SJSA1 (cell line): ENCODE measurements around the gene IRAK1. TPM values are rescaled to one million over a fixed set of nuclear protein-coding genes. Genes with fewer than 3 reads are reported as not detected.

ENCODE experiments used
- DNase-seq, 2 experiments: peaks; one replicate each; pipeline ENCODE4 v3.0.0-alpha.2; 2015 to 2020; ENCODE audit warnings: low spot score in 2 of 2, low read depth in 1 of 2
- H3K27ac ChIP-seq: fragments of 250-450 bp; sonication (Bioruptor Pico); 2 replicates; pipeline ENCODE4 v1.5.1; 2020; ENCODE audit warnings: mild to moderate bottlenecking, moderate library complexity
- H3K27me3 ChIP-seq: fragments of 250-450 bp; sonication (Bioruptor Pico); replicated peaks from 2 replicates; pipeline ENCODE4 v1.5.1; 2020; ENCODE audit warnings: mild to moderate bottlenecking, moderate library complexity
- H3K36me3 ChIP-seq: fragments of 250-450 bp; sonication (Bioruptor Pico); 2 replicates; pipeline ENCODE4 v1.5.1; 2020; ENCODE audit warnings: mild to moderate bottlenecking
- H3K4me1 ChIP-seq: fragments of 250-450 bp; sonication (Bioruptor Pico); replicated peaks from 2 replicates; pipeline ENCODE4 v1.6.1; 2021; ENCODE audit warnings: mild to moderate bottlenecking
- H3K4me3 ChIP-seq: fragments of 250-450 bp; sonication (Bioruptor Pico); 2 replicates; pipeline ENCODE4 v1.5.1; 2020; ENCODE audit warnings: mild to moderate bottlenecking
- H3K9me3 ChIP-seq: fragments of 250-450 bp; sonication (Bioruptor Pico); replicated peaks from 2 replicates; pipeline ENCODE4 v1.5.1; 2020; ENCODE audit warnings: mild to moderate bottlenecking
- total RNA-seq: library from RNA; depleted of rRNA; stranded (reverse); fragments of >200 nt; shearing (Covaris generic); gene quantifications from 2 replicates; pipeline ENCODE4 v1.2.3, GENCODE V29; 2014; rRNA removed

Gene IRAK1
- total RNA-seq = 70.7 and 81.3 TPM in 2 replicates

- DNase-seq = peak; percentile 46 to 55
- Histone ChIP-seq H3K9me3 (no peaks in the 10 kb centered on the region), H3K4me1 (peaks cover 46% of the 10 kb centered on the region), H3K4me3 (peak within 1 kb of the TSS; percentile 55), H3K27ac (peak within 1 kb of the TSS; percentile 84), H3K36me3 (peaks cover 26% of the 10 kb centered on the region), H3K27me3 (no peaks in the 10 kb centered on the region)
Measured at GRCh38 chrX:154019633-154020528, at the start of gene IRAK1. Gene IRAK1 (minus strand): TSS chrX:154019902. CDS start chrX:154019812, 90 bp downstream.

DNA sequence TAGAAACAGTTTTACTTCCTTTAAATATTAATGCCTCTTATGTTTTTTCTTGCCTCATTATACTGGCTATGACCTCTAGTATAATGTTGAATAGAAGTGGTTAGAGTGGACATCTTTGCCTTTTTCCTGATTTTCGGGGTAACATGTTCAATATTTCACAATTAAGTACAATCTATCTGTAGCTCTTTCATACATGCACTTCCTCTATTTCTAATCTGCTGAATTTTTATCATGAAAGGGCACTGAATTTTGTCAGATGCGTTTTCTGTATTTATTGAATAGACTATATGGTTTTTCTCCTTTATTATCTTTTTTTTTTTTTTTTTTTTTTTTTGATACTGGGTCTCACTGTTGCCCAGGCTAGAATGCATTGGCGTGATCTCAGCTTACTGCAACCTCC is 48.9 kb upstream of the IRAK1 start:
- no peaks in the 10 kb centered on the region; the same call in 1 of the 2 replicates for H3K36me3 ChIP-seq
- no peak for DNase-seq
- no peaks in the 10 kb centered on the region for H3K9me3 ChIP-seq
- H3K4me1 ChIP-seq = peaks cover 2% of the 10 kb centered on the region
- H3K27me3 ChIP-seq = no peaks in the 10 kb centered on the region
- no peak overlapping the region for H3K27ac ChIP-seq
- H3K4me3 ChIP-seq = no peak overlapping the region

- H3K9me3 ChIP-seq = no peaks in the 10 kb centered on the region
- DNase-seq = no peak
- no peaks in the 10 kb centered on the region for H3K27me3 ChIP-seq
- no peak overlapping the region for H3K4me3 ChIP-seq
- no peaks in the 10 kb centered on the region for H3K4me1 ChIP-seq
- no peak overlapping the region for H3K27ac ChIP-seq
- H3K36me3 ChIP-seq = no peaks in the 10 kb centered on the region
Measured at GRCh38 chrX:154064637-154065435, 45.1 kb upstream of the IRAK1 start.

DNA sequence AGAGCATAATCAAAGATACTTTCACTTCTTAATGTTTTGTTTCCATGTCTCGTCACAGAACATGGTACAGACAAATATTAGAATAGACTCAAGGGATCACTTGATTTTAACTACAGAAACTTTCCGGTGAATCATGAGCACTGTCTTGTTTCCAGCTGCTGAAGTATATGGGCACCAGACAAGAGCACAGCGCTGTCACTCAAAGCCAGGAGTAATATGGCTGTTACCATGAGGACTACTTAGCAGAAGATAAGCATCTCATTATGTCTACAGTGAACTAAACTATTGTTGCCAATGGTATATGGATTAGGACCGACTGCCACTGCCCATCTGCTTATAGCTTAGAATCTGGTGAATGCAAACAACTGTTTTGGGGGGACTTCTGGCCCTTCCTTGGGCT is 43.5 kb upstream of the IRAK1 start:
- Histone ChIP-seq H3K27me3 (no peaks in the 10 kb centered on the region), H3K36me3 (no peaks in the 10 kb centered on the region), H3K4me3 (no peak overlapping the region), H3K4me1 (no peaks in the 10 kb centered on the region; the same call in 1 of the 2 replicates), H3K27ac (no peak overlapping the region), H3K9me3 (no peaks in the 10 kb centered on the region)
- no peak for DNase-seq

GRCh38 chrX:154061801-154062200 is 42.1 kb upstream of the IRAK1 start:
- Histone ChIP-seq H3K27ac (no peak overlapping the region), H3K27me3 (no peaks in the 10 kb centered on the region), H3K9me3 (no peaks in the 10 kb centered on the region), H3K4me3 (no peak overlapping the region), H3K4me1 (no peaks in the 10 kb centered on the region; the same call in 1 of the 2 replicates), H3K36me3 (peaks cover 9% of the 10 kb centered on the region; the same call in 1 of the 2 replicates)
- no peak for DNase-seq

GRCh38 chrX:154059729-154060245 is 40.1 kb upstream of the IRAK1 start:
- no peaks in the 10 kb centered on the region; the same call in 1 of the 2 replicates for H3K4me1 ChIP-seq
- DNase-seq = no peak

GRCh38 chrX:154059231-154059630 is 39.5 kb upstream of the IRAK1 start:
- Histone ChIP-seq H3K27ac (no peak overlapping the region), H3K4me1 (no peaks in the 10 kb centered on the region; the same call in 1 of the 2 replicates), H3K27me3 (no peaks in the 10 kb centered on the region), H3K4me3 (no peak overlapping the region), H3K36me3 (peaks cover 11% of the 10 kb centered on the region; the same call in 1 of the 2 replicates), H3K9me3 (no peaks in the 10 kb centered on the region)
- no peak for DNase-seq

More at GRCh38 chrX:154059729-154060245, 40.1 kb upstream of the IRAK1 start:
- no peaks in the 10 kb centered on the region for H3K9me3 ChIP-seq
- H3K4me3 ChIP-seq = no peak overlapping the region
- peaks cover 11% of the 10 kb centered on the region; the same call in 1 of the 2 replicates for H3K36me3 ChIP-seq
- H3K27me3 ChIP-seq = no peaks in the 10 kb centered on the region
- no peak overlapping the region for H3K27ac ChIP-seq

DNA sequence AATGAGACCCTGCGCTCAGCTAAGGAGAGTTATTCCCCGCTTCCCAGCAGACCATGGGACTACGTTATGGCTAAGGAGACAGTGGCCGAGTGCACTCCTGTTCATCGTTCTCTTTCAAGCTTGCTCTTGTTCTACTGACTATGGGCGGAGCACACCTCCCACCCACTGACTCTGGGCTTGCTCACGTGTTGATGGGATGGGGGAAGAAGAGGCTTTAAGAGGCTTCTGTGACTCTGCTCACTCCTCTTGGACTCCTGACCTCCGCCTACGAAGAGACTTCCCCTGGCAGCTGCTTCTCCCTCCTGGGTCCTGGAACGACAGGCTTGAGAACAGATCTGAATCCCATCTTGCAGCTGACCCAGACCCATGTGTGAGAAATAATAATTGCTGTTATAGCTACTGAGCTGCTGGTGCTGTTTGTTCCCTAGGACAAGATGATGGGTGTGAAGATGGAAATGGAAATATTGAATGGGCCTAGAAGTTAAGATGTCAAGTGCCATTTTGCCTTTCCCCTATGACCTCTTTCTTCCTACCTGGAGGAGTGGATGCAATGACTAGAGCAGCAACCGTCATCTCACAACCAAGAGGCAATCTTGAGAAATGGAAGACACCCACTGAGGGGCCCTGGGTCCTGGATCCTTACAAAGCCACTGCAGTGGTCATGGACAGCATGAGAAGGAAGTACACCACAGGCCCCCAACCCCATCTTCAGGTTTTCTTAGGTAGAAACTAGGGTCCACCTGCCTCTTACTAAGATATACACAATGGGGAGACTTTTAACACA is 38.7 kb upstream of the IRAK1 start:
- no peak for DNase-seq
- peaks cover 11% of the 10 kb centered on the region; the same call in 1 of the 2 replicates for H3K36me3 ChIP-seq

DNA sequence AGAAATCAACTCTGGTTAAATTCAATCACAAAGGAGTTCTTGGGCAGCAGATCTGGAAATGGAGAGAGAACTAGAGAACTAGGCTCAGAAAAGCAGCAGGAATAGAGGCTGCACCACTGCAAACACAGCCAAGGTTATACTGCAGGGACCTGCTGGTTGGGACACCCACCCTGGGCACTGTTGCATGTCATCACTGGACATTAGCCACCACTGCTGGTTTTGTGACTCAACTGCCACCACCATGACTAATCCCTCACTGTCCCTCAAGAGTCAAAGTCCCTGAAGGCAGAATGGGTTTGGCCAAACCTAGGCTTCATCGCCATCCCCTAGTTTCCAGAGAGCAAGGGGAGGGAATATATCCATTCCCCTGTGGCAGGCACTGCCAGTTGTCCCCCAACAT is 38.1 kb upstream of the IRAK1 start:
- peaks cover 6% of the 10 kb centered on the region for H3K4me1 ChIP-seq
- H3K27ac ChIP-seq = no peak overlapping the region
- no peaks in the 10 kb centered on the region for H3K9me3 ChIP-seq
- no peaks in the 10 kb centered on the region for H3K27me3 ChIP-seq
- no peak overlapping the region for H3K4me3 ChIP-seq
- no peak for DNase-seq
- H3K36me3 ChIP-seq = peaks cover 11% of the 10 kb centered on the region; the same call in 1 of the 2 replicates

More for the DNA sequence above, 38.7 kb upstream of the IRAK1 start:
- Histone ChIP-seq H3K4me3 (no peak overlapping the region), H3K27me3 (no peaks in the 10 kb centered on the region), H3K9me3 (no peaks in the 10 kb centered on the region), H3K27ac (no peak overlapping the region), H3K4me1 (no peaks in the 10 kb centered on the region; the same call in 1 of the 2 replicates)

DNA sequence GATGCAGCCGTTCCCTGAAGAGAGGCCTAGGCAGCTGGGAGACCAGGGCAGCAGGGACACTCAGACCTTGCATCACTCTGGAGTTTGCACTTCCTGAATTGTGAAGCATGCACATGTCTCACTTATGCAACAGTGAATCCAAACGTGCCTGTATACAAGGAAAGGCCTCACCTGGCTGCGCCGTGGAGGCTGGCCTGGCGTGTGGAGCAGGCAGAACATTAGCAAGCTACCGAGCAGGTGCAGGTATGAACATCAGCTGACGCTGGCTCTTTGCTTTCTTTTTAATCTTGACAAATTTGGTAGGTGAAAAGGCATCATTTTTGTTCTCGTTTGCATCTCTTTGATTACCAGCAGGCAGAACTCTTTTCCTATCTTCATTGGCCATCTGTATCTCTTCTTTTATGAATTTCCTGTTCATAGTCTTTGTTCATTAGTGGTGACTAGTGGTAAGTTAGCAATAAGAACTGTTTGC is 37.1 kb upstream of the IRAK1 start:
- peaks cover 8% of the 10 kb centered on the region for H3K4me1 ChIP-seq
- H3K27ac ChIP-seq = no peak overlapping the region
- H3K36me3 ChIP-seq = peaks cover 11% of the 10 kb centered on the region; the same call in 1 of the 2 replicates
- DNase-seq = no peak
- H3K27me3 ChIP-seq = no peaks in the 10 kb centered on the region
- no peaks in the 10 kb centered on the region for H3K9me3 ChIP-seq
- no peak overlapping the region for H3K4me3 ChIP-seq

- Histone ChIP-seq H3K36me3 (peaks cover 4% of the 10 kb centered on the region), H3K27me3 (no peaks in the 10 kb centered on the region), H3K4me3 (no peak overlapping the region), H3K4me1 (peaks cover 18% of the 10 kb centered on the region), H3K27ac (no peak overlapping the region), H3K9me3 (no peaks in the 10 kb centered on the region)
- DNase-seq = peak; percentile 42 to 54
Measured at GRCh38 chrX:154051201-154051810, 31.6 kb upstream of the IRAK1 start.

GRCh38 chrX:154050113-154050495 is 30.4 kb upstream of the IRAK1 start:
- Histone ChIP-seq H3K27ac (no peak overlapping the region), H3K36me3 (peaks cover 4% of the 10 kb centered on the region), H3K4me1 (peaks cover 24% of the 10 kb centered on the region), H3K4me3 (no peak overlapping the region), H3K9me3 (no peaks in the 10 kb centered on the region), H3K27me3 (no peaks in the 10 kb centered on the region)
- no peak for DNase-seq
